Uterus (tissue), 2 donors: ENCODE data around the gene GCK.

Source experiments
- POLR2A ChIP-seq, 2 donors: fragments of 450-650 bp; IDR thresholded peaks; one replicate each; pipeline ENCODE4 v1.6.1; 2016; ENCODE audit warnings: antibody characterized with exemption in 2 of 2, mild to moderate bottlenecking in 1 of 2, moderate library complexity in 1 of 2
- TF ChIP-seq, protein P1 (sequence below), 4 experiments: fragments of 200-600 bp in 2 of 4; fragments of 450-650 bp in 2 of 4; sonication (generic) in 2 of 4; IDR thresholded peaks; one replicate each; pipeline ENCODE4 v1.5.1; 2016 to 2019; ENCODE audit warnings: antibody characterized with exemption in 4 of 4, mild to moderate bottlenecking in 2 of 4, moderate library complexity in 1 of 4

- TF ChIP-seq, protein P1, sequence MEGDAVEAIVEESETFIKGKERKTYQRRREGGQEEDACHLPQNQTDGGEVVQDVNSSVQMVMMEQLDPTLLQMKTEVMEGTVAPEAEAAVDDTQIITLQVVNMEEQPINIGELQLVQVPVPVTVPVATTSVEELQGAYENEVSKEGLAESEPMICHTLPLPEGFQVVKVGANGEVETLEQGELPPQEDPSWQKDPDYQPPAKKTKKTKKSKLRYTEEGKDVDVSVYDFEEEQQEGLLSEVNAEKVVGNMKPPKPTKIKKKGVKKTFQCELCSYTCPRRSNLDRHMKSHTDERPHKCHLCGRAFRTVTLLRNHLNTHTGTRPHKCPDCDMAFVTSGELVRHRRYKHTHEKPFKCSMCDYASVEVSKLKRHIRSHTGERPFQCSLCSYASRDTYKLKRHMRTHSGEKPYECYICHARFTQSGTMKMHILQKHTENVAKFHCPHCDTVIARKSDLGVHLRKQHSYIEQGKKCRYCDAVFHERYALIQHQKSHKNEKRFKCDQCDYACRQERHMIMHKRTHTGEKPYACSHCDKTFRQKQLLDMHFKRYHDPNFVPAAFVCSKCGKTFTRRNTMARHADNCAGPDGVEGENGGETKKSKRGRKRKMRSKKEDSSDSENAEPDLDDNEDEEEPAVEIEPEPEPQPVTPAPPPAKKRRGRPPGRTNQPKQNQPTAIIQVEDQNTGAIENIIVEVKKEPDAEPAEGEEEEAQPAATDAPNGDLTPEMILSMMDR (IDR thresholded peaks at IDR 0.05) = no peak
- TF ChIP-seq POLR2A (IDR thresholded peaks at IDR 0.05) = no peak
Observed at GRCh38 chr7:44150966-44151941, 38.0 kb downstream of the GCK start.
